GM12878 (cell line): Measurements from ENCODE around the gene PTK7. TPM values are rescaled to one million over a fixed set of nuclear protein-coding genes. Genes with fewer than 3 reads are reported as not detected.
A peak's percentile ranks its signal among the peaks of the same experiment; 100 is the strongest.

Experiments used
- BCL11A ChIP-seq: IDR thresholded peaks from 2 replicates; pipeline ENCODE4 v1.6.1; 2011; ENCODE audit warnings: low read depth, low read length
- CHD1 ChIP-seq: IDR thresholded peaks from 2 replicates; pipeline ENCODE4 v1.6.1; 2012; ENCODE audit warnings: low read depth, low read length, improper control_type of control experiment
- DPF2 ChIP-seq: fragments of 450-650 bp; IDR thresholded peaks from 2 replicates; pipeline ENCODE4 v1.6.1; 2017; ENCODE audit warnings: mild to moderate bottlenecking
- EP300 ChIP-seq, 2 experiments: fragments of 150-350 bp in 1 of 2; IDR thresholded peaks; 2 replicates each; pipeline ENCODE4 v1.6.1; 2011 to 2012; ENCODE audit warnings: low read depth in 2 of 2, low read length in 2 of 2, borderline replicate concordance in 1 of 2, improper control_type of control experiment in 1 of 2, inconsistent platforms in 1 of 2; ENCODE audit not compliant: control insufficient read depth in 1 of 2
- FOXM1 ChIP-seq: IDR thresholded peaks from 2 replicates; pipeline ENCODE4 v1.6.1; 2012; ENCODE audit warnings: low read depth, mild to moderate bottlenecking, inconsistent platforms, low read length, moderate library complexity
- HDAC2 ChIP-seq: fragments of 200-600 bp; sonication (generic); IDR thresholded peaks from 2 replicates; pipeline ENCODE4 v1.6.1; 2017
- HDAC6 ChIP-seq: fragments of 200-600 bp; sonication (generic); IDR thresholded peaks from one replicate; pipeline ENCODE4 v1.8.0; 2017; ENCODE audit warnings: antibody characterized with exemption; ENCODE audit not compliant: unreplicated experiment
- JUNB ChIP-seq: IDR thresholded peaks from 2 replicates; pipeline ENCODE4 v1.6.1; 2016; ENCODE audit warnings: antibody characterized with exemption, mild to moderate bottlenecking
- KAT2A ChIP-seq: conservative IDR thresholded peaks from 2 replicates; pipeline ENCODE4 v1.6.1; 2011; ENCODE audit warnings: low read depth, low read length; ENCODE audit not compliant: control insufficient read depth
- MTA3 ChIP-seq: IDR thresholded peaks from 2 replicates; pipeline ENCODE4 v1.6.1; 2012; ENCODE audit warnings: low read length, inconsistent platforms, borderline replicate concordance
- MXI1 ChIP-seq: fragments of 150-350 bp; IDR thresholded peaks from 2 replicates; pipeline ENCODE4 v1.6.1; 2011; ENCODE audit warnings: low read depth, mild to moderate bottlenecking, inconsistent platforms, low read length, improper control_type of control experiment
- POLR2A ChIP-seq: IDR thresholded peaks from 2 replicates; pipeline ENCODE4 v1.6.1; 2011; ENCODE audit warnings: low read depth, mild to moderate bottlenecking, low read length
- POLR2AphosphoS5 ChIP-seq: IDR thresholded peaks from 2 replicates; pipeline ENCODE4 v1.6.1; 2011; ENCODE audit warnings: mild to moderate bottlenecking, low read length, inconsistent platforms
- RBBP5 ChIP-seq: fragments of 200-600 bp; sonication (generic); conservative IDR thresholded peaks from 2 replicates; pipeline ENCODE4 v1.6.1; 2016
- TCF7 ChIP-seq: IDR thresholded peaks from 2 replicates; pipeline ENCODE4 v1.6.1; 2014; ENCODE audit warnings: antibody characterized with exemption, borderline replicate concordance
- YBX1 ChIP-seq: fragments of 450-650 bp; IDR thresholded peaks from 2 replicates; pipeline ENCODE4 v1.6.1; 2016; ENCODE audit warnings: antibody characterized with exemption
- YY1 ChIP-seq: IDR thresholded peaks from 2 replicates; pipeline ENCODE4 v1.6.1; 2011; ENCODE audit warnings: low read depth, mild to moderate bottlenecking, low read length
- ZZZ3 ChIP-seq: IDR thresholded peaks from 2 replicates; pipeline ENCODE4 v1.6.1; 2011; ENCODE audit warnings: low read depth; ENCODE audit not compliant: control insufficient read depth, insufficient read length
- polyA plus RNA-seq, 11 experiments: library from polyadenylated mRNA; depleted of rRNA in 4 of 11; unstranded in 6 of 11; stranded (reverse) in 5 of 11; fragments of >200 nt; fragmentation: Nextera tagmentation in 4 of 11; fragmentation: Illumina TruSeq in 1 of 11; extraction: Ambion mirVana in 4 of 11; extraction: Trizol in 1 of 11; gene quantifications; 1 replicate in 1 of 11; 2 replicates in 10 of 11; pipeline versions ENCODE4 v1.2.1 to v1.2.3, GENCODE V29; 2011 to 2016; ENCODE audit warnings: inconsistent platforms in 2 of 11, missing spikeins in 2 of 11, low read depth in 1 of 11
- total RNA-seq, 4 experiments: library from RNA; depleted of rRNA in 3 of 4; stranded (reverse); fragments of >200 nt in 3 of 4; fragmentation: Illumina TruSeq in 1 of 4; extraction: Trizol in 1 of 4; gene quantifications; 2 replicates each; pipeline versions ENCODE4 v1.2.1 to v1.2.3, GENCODE V29; 2013 to 2021
- TF ChIP-seq, protein P1 (sequence below): fragments of 450-650 bp; IDR thresholded peaks from 2 replicates; pipeline ENCODE4 v1.6.1; 2017; ENCODE audit warnings: borderline replicate concordance
- TF ChIP-seq, protein P2 (sequence below): IDR thresholded peaks from 2 replicates; pipeline ENCODE4 v1.6.1; 2012; ENCODE audit warnings: low read length, inconsistent platforms
- TF ChIP-seq, protein P3 (sequence below): IDR thresholded peaks from 2 replicates; pipeline ENCODE4 v1.6.1; 2011; ENCODE audit warnings: mild to moderate bottlenecking, low read depth, low read length, moderate library complexity; ENCODE audit not compliant: insufficient replicate concordance
- TF ChIP-seq, protein P4 (sequence below): fragments of 450-650 bp; IDR thresholded peaks from 2 replicates; pipeline ENCODE4 v1.6.1; 2017; ENCODE audit warnings: mild to moderate bottlenecking, low read depth, inconsistent platforms; ENCODE audit not compliant: poor library complexity, severe bottlenecking
- TF ChIP-seq, protein P5 (sequence below): fragments of 450-650 bp; conservative IDR thresholded peaks from 2 replicates; pipeline ENCODE4 v1.6.1; 2017; ENCODE audit warnings: mild to moderate bottlenecking, moderate library complexity

PTK7 gene
- total and polyA plus RNA-seq, 10 of the 15 experiments (the other 5 are each of a cell fraction or from before 2014, with no cell fraction given): 0.18 to 14.4 (median 3.3) TPM; not detected in 1

DNA sequence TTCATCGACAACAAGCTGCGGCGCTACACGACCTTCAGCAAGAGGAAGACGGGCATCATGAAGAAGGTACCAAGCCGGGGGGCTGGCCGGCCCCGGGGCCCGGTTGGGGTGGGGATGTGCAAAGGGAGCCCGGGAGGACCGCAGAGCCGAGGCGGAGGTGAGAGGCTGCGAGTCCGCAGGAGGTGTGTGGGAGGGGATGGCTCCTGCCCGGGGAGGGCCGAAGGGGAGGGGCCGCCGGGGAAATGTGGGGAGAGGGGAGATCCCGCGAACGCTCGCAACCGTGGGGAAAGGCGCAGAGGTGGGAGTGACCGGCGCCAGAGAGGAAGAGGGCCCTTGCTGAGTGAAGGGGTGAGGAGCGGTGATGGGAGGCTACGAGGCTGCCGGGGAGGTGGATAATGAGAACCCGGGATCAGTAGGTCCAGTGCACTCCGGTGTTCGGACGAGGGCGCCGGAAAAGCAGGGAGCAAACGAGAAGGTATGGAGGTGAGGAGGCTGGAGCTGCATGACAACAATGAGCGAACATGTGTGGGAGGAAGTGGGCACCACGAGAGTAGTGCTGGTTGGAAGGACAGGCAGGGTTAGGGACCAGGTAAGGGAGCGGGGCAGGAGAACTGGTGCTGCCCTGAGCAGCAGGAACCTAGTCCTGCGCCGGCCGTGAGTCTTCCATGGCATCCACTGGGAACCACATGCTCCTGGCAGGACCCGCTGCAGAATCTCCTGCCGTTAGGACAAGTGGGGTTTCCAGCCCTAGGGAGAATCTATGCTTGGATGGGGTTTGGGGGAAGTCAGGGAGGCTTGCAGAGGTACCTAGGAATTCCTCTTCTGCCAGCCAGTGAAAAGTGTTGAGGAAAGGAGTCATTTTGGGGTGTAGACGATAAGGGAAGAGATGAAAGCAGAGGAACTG lies 96.2 kb downstream of the PTK7 start (continued):
- TF ChIP-seq, protein P1, sequence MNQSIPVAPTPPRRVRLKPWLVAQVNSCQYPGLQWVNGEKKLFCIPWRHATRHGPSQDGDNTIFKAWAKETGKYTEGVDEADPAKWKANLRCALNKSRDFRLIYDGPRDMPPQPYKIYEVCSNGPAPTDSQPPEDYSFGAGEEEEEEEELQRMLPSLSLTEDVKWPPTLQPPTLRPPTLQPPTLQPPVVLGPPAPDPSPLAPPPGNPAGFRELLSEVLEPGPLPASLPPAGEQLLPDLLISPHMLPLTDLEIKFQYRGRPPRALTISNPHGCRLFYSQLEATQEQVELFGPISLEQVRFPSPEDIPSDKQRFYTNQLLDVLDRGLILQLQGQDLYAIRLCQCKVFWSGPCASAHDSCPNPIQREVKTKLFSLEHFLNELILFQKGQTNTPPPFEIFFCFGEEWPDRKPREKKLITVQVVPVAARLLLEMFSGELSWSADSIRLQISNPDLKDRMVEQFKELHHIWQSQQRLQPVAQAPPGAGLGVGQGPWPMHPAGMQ: no peak
- TF ChIP-seq CHD1: no peak
- TF ChIP-seq, protein P2, sequence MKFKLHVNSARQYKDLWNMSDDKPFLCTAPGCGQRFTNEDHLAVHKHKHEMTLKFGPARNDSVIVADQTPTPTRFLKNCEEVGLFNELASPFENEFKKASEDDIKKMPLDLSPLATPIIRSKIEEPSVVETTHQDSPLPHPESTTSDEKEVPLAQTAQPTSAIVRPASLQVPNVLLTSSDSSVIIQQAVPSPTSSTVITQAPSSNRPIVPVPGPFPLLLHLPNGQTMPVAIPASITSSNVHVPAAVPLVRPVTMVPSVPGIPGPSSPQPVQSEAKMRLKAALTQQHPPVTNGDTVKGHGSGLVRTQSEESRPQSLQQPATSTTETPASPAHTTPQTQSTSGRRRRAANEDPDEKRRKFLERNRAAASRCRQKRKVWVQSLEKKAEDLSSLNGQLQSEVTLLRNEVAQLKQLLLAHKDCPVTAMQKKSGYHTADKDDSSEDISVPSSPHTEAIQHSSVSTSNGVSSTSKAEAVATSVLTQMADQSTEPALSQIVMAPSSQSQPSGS: no peak
- TF ChIP-seq POLR2AphosphoS5: peak; percentile 55
- no peak for TF ChIP-seq HDAC2
- TF ChIP-seq MTA3: no peak
- no peak for TF ChIP-seq JUNB
- TF ChIP-seq, protein P3, sequence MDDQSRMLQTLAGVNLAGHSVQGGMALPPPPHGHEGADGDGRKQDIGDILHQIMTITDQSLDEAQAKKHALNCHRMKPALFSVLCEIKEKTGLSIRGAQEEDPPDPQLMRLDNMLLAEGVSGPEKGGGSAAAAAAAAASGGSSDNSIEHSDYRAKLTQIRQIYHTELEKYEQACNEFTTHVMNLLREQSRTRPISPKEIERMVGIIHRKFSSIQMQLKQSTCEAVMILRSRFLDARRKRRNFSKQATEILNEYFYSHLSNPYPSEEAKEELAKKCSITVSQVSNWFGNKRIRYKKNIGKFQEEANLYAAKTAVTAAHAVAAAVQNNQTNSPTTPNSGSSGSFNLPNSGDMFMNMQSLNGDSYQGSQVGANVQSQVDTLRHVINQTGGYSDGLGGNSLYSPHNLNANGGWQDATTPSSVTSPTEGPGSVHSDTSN: no peak
- no peak for TF ChIP-seq TCF7
- TF ChIP-seq YY1: peak; percentile 26; the same call in 1 of the 2 replicates
- TF ChIP-seq, protein P4, sequence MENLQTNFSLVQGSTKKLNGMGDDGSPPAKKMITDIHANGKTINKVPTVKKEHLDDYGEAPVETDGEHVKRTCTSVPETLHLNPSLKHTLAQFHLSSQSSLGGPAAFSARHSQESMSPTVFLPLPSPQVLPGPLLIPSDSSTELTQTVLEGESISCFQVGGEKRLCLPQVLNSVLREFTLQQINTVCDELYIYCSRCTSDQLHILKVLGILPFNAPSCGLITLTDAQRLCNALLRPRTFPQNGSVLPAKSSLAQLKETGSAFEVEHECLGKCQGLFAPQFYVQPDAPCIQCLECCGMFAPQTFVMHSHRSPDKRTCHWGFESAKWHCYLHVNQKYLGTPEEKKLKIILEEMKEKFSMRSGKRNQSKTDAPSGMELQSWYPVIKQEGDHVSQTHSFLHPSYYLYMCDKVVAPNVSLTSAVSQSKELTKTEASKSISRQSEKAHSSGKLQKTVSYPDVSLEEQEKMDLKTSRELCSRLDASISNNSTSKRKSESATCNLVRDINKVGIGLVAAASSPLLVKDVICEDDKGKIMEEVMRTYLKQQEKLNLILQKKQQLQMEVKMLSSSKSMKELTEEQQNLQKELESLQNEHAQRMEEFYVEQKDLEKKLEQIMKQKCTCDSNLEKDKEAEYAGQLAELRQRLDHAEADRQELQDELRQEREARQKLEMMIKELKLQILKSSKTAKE: no peak
- TF ChIP-seq, protein P5, sequence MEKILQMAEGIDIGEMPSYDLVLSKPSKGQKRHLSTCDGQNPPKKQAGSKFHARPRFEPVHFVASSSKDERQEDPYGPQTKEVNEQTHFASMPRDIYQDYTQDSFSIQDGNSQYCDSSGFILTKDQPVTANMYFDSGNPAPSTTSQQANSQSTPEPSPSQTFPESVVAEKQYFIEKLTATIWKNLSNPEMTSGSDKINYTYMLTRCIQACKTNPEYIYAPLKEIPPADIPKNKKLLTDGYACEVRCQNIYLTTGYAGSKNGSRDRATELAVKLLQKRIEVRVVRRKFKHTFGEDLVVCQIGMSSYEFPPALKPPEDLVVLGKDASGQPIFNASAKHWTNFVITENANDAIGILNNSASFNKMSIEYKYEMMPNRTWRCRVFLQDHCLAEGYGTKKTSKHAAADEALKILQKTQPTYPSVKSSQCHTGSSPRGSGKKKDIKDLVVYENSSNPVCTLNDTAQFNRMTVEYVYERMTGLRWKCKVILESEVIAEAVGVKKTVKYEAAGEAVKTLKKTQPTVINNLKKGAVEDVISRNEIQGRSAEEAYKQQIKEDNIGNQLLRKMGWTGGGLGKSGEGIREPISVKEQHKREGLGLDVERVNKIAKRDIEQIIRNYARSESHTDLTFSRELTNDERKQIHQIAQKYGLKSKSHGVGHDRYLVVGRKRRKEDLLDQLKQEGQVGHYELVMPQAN: 0 out of 2 replicates have a peak, but pooled peaks have one; percentile 51
- TF ChIP-seq FOXM1: no peak
- TF ChIP-seq EP300 (IDR thresholded peaks at IDR 0.05; ENCODE audit: borderline replicate concordance in 1 of 2, control insufficient read depth in 1 of 2, low read depth in 2 of 2, low read length in 2 of 2): peak in 1 of 2 experiments; percentile 10; a peak in 1 of 4 replicates
- TF ChIP-seq MXI1: 0 out of 2 replicates have a peak, but pooled peaks have one; percentile 39
- no peak for TF ChIP-seq RBBP5
- no peak for TF ChIP-seq YBX1
- TF ChIP-seq HDAC6: no peak
- TF ChIP-seq DPF2: no peak
- TF ChIP-seq KAT2A: no peak
- no peak for TF ChIP-seq BCL11A
- no peak for TF ChIP-seq ZZZ3
- no peak; the same call in none of the 2 replicates for TF ChIP-seq POLR2A
